Measurements from ENCODE around the gene HYKK. TPM values are rescaled to one million over a fixed set of nuclear protein-coding genes. Genes with fewer than 3 reads are reported as not detected.

The HYKK gene
- total RNA-seq, 1 experiment from 2014 or later, result 3.1 TPM

DNA sequence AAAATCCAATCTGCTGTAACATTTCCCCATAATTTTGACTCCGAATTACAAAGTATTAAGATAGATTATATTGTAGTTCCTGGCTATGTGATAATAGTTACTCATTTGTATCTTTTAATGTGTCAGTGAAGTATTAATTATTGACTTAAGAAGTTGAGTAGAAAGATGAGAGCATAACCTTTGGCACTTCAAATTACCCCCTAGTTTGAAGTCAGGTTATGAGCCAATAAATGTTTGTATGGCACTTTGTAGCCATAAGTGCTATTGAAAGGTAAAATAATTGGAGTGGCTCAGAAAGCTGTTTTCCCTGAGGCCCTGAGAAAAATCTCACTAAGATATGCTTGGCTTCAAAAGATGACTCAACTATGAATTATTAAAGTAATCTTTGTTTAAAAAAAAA lies 38.3 kb upstream of the HYKK start:
- no peak overlapping the region for H3K4me3 Mint-ChIP-seq
- no peaks in the 10 kb centered on the region for H3K23me2 ChIP-seq (ENCODE audit: insufficient read length, low read depth, low read length, poor library complexity, severe bottlenecking)
- H2AK5ac ChIP-seq (ENCODE audit: insufficient read length, low read length), result no peak overlapping the region
- H3K36me3 Mint-ChIP-seq (ENCODE audit: insufficient read depth in 1 of 3, low read depth in 3 of 3), result peaks cover 26 to 75% (median 63%) of the 10 kb centered on the region in 3 experiments; a peak in 6 of 7 replicates
- H2BK20ac ChIP-seq (ENCODE audit: low read depth, low read length, poor library complexity, severe bottlenecking), result no peak overlapping the region
- H3K9me3 ChIP-seq (ENCODE audit: control insufficient read depth, low read depth, low read length), result no peaks in the 10 kb centered on the region
- H3K14ac ChIP-seq (ENCODE audit: insufficient read depth, low read length), result no peak overlapping the region
- H3K56ac ChIP-seq (ENCODE audit: insufficient read length, low read depth, low read length), result no peak overlapping the region
- no peak overlapping the region for H3K27ac ChIP-seq (ENCODE audit: insufficient read length, low read depth, low read length)
- no peak overlapping the region for H4K91ac ChIP-seq (ENCODE audit: insufficient read length, low read depth, low read length)
- H2BK15ac ChIP-seq (ENCODE audit: low read depth, low read length), result no peak overlapping the region
- H4K5ac ChIP-seq (ENCODE audit: insufficient read length, low read depth, low read length), result no peak overlapping the region
- H3K27ac Mint-ChIP-seq, result no peak overlapping the region
- H3K4me1 Mint-ChIP-seq, result peaks cover 7 to 10% of the 10 kb centered on the region in 2 experiments; a peak in 2 of 4 replicates
- H2BK5ac ChIP-seq (ENCODE audit: insufficient read length, low read length), result no peak overlapping the region
- no peak overlapping the region for H2BK12ac ChIP-seq (ENCODE audit: insufficient read length, low read depth, low read length)
- H3K79me1 ChIP-seq (ENCODE audit: insufficient read depth, low read depth, low read length, poor library complexity, severe bottlenecking), result peaks cover 3% of the 10 kb centered on the region
- DNase-seq, result no peak
- H3K79me2 ChIP-seq (ENCODE audit: insufficient read depth, low read length), result no peaks in the 10 kb centered on the region
- H4K8ac ChIP-seq (replicated peaks; ENCODE audit: insufficient read length, low read depth, low read length), result no peak overlapping the region
- no peak overlapping the region for H3K18ac ChIP-seq (ENCODE audit: insufficient read length, low read depth, low read length)
- no peak overlapping the region for H3K4me2 ChIP-seq (ENCODE audit: insufficient read depth, insufficient read length, low read length)
- H3K4ac ChIP-seq (ENCODE audit: low read depth, low read length), result no peak overlapping the region
- no CpG with 5 or more reads among the region's 1 CpG for WGBS (ENCODE audit: extremely low coverage, insufficient read length, low lambda C conversion rate)
- no peak overlapping the region for H3K23ac ChIP-seq (ENCODE audit: insufficient read length, low read depth, low read length)
- no peaks in the 10 kb centered on the region; the same call in 1 of the 2 replicates for H3K4me1 ChIP-seq (ENCODE audit: insufficient read depth, low read length)
- no peak overlapping the region for H3T11ph ChIP-seq (ENCODE audit: low read length)
- no peaks in the 10 kb centered on the region for H4K20me1 ChIP-seq (ENCODE audit: control insufficient read depth, insufficient read depth, insufficient read length)
- no peak overlapping the region for H3K9ac ChIP-seq (ENCODE audit: extremely low read depth, insufficient read length, low read length)
- no peak overlapping the region for H2AFZ ChIP-seq (ENCODE audit: low read length)
- H2BK120ac ChIP-seq (ENCODE audit: low read depth, low read length, poor library complexity, severe bottlenecking), result no peak overlapping the region
- TF ChIP-seq, protein P1, sequence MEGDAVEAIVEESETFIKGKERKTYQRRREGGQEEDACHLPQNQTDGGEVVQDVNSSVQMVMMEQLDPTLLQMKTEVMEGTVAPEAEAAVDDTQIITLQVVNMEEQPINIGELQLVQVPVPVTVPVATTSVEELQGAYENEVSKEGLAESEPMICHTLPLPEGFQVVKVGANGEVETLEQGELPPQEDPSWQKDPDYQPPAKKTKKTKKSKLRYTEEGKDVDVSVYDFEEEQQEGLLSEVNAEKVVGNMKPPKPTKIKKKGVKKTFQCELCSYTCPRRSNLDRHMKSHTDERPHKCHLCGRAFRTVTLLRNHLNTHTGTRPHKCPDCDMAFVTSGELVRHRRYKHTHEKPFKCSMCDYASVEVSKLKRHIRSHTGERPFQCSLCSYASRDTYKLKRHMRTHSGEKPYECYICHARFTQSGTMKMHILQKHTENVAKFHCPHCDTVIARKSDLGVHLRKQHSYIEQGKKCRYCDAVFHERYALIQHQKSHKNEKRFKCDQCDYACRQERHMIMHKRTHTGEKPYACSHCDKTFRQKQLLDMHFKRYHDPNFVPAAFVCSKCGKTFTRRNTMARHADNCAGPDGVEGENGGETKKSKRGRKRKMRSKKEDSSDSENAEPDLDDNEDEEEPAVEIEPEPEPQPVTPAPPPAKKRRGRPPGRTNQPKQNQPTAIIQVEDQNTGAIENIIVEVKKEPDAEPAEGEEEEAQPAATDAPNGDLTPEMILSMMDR (conservative IDR thresholded peaks at IDR 0.05), result no peak
- H3K27me3 ChIP-seq (ENCODE audit: insufficient read depth, low read length), result no peaks in the 10 kb centered on the region
- H3K27me3 Mint-ChIP-seq (ENCODE audit: low read depth), result no peaks in the 10 kb centered on the region
- H3K9me3 Mint-ChIP-seq, result no peaks in the 10 kb centered on the region
